ENCODE measurements around the gene NLRP1.
A peak's percentile ranks its signal among the peaks of the same experiment; 100 is the strongest.
"Not testable (repeated sequence)": the region's sequence is repeated elsewhere in the genome, so short reads cannot be mapped to it uniquely, and the experiment has no call there.

The NLRP1 gene

GRCh38 chr17:5582209-5583185 lies 1.8 kb downstream of the NLRP1 start:
- H3K36me3 ChIP-seq: peaks cover 37% of the 10 kb centered on the region
- peak overlapping the region; percentile 79 to 81 for H3K4me3 ChIP-seq (ENCODE audit: low read depth in 1 of 2, low read length in 1 of 2)
- peaks cover 27% of the 10 kb centered on the region for H3K27me3 ChIP-seq
- TF ChIP-seq, protein P1, sequence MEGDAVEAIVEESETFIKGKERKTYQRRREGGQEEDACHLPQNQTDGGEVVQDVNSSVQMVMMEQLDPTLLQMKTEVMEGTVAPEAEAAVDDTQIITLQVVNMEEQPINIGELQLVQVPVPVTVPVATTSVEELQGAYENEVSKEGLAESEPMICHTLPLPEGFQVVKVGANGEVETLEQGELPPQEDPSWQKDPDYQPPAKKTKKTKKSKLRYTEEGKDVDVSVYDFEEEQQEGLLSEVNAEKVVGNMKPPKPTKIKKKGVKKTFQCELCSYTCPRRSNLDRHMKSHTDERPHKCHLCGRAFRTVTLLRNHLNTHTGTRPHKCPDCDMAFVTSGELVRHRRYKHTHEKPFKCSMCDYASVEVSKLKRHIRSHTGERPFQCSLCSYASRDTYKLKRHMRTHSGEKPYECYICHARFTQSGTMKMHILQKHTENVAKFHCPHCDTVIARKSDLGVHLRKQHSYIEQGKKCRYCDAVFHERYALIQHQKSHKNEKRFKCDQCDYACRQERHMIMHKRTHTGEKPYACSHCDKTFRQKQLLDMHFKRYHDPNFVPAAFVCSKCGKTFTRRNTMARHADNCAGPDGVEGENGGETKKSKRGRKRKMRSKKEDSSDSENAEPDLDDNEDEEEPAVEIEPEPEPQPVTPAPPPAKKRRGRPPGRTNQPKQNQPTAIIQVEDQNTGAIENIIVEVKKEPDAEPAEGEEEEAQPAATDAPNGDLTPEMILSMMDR (IDR thresholded peaks at IDR 0.05): no peak
- peaks cover 60 to 66% of the 10 kb centered on the region in 2 experiments for H3K4me1 ChIP-seq (ENCODE audit: control insufficient read depth in 1 of 2, insufficient read depth in 1 of 2, low read depth in 1 of 2, low read length in 1 of 2)
- peak overlapping the region; percentile 92 for H3K27ac ChIP-seq
- no peaks in the 10 kb centered on the region for H3K9me3 ChIP-seq

- Histone ChIP-seq H3K27ac (peak overlapping the region; percentile 66), H3K9me3 (no peaks in the 10 kb centered on the region), H3K27me3 (peaks cover 27% of the 10 kb centered on the region), H3K4me1 (ENCODE audit: control insufficient read depth in 1 of 2, insufficient read depth in 1 of 2, low read depth in 1 of 2, low read length in 1 of 2) (peaks cover 60 to 64% of the 10 kb centered on the region in 2 experiments), H3K4me3 (ENCODE audit: low read depth in 1 of 2, low read length in 1 of 2) (peak overlapping the region in 1 of 2 experiments; percentile 4), H3K36me3 (peaks cover 37% of the 10 kb centered on the region)
- TF ChIP-seq, protein P1 (IDR thresholded peaks at IDR 0.05): no peak
Measured at GRCh38 chr17:5581655-5582054, 2.7 kb downstream of the NLRP1 start.

DNA sequence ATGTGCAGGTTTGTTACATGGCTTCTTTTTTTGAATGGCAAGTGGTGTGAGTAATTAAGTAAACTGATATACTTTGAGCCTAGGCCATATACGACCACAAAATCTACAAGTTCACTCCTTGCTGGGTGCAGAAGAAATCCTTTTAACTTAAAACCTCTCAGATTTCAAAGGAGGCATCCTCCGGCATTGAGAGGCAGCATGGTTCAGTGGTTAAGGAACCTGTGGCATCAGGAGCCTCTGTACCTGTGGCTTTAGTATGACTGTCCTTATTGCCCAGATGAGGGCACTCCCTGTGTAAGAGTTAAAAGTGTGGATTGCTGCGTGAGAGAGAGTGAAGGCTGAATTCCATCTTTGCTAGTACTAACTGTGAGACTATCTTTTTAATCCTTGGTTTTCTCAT lies 3.3 kb downstream of the NLRP1 start:
- Histone ChIP-seq H3K27ac (peak overlapping the region; percentile 66), H3K27me3 (peaks cover 22% of the 10 kb centered on the region), H3K9me3 (no peaks in the 10 kb centered on the region), H3K36me3 (peaks cover 37% of the 10 kb centered on the region), H3K4me3 (ENCODE audit: low read depth in 1 of 2, low read length in 1 of 2) (peak overlapping the region in 1 of 2 experiments; percentile 4), H3K4me1 (ENCODE audit: control insufficient read depth in 1 of 2, insufficient read depth in 1 of 2, low read depth in 1 of 2, low read length in 1 of 2) (peaks cover 58 to 60% of the 10 kb centered on the region in 2 experiments)
- TF ChIP-seq, protein P1 (IDR thresholded peaks at IDR 0.05): no peak

GRCh38 chr17:5580367-5580766 lies 3.9 kb downstream of the NLRP1 start:
- Histone ChIP-seq H3K27me3 (peaks cover 22% of the 10 kb centered on the region), H3K27ac (peak overlapping the region; percentile 66), H3K36me3 (peaks cover 37% of the 10 kb centered on the region), H3K9me3 (no peaks in the 10 kb centered on the region), H3K4me1 (ENCODE audit: control insufficient read depth in 1 of 2, insufficient read depth in 1 of 2, low read depth in 1 of 2, low read length in 1 of 2) (peaks cover 52 to 54% of the 10 kb centered on the region in 2 experiments), H3K4me3 (ENCODE audit: low read depth in 1 of 2, low read length in 1 of 2) (peak overlapping the region; percentile 4 to 8)
- TF ChIP-seq, protein P1 (IDR thresholded peaks at IDR 0.05): no peak

- Histone ChIP-seq H3K27me3 (peaks cover 22% of the 10 kb centered on the region), H3K36me3 (peaks cover 38% of the 10 kb centered on the region), H3K4me1 (ENCODE audit: control insufficient read depth in 1 of 2, insufficient read depth in 1 of 2, low read depth in 1 of 2, low read length in 1 of 2) (peaks cover 41% of the 10 kb centered on the region in 2 experiments)
- not testable (repeated sequence) for H3K4me3 ChIP-seq (ENCODE audit: low read depth in 1 of 2, low read length in 1 of 2); H3K27ac ChIP-seq; H3K9me3 ChIP-seq
Measured at GRCh38 chr17:5578768-5579167, 5.5 kb downstream of the NLRP1 start.

GRCh38 chr17:5573017-5573416 lies 11.3 kb downstream of the NLRP1 start:
- H3K9me3 ChIP-seq; H3K27me3 ChIP-seq; H3K4me3 ChIP-seq (ENCODE audit: low read depth in 1 of 2, low read length in 1 of 2); H3K4me1 ChIP-seq (ENCODE audit: control insufficient read depth in 1 of 2, insufficient read depth in 1 of 2, low read depth in 1 of 2, low read length in 1 of 2); H3K27ac ChIP-seq: not testable (repeated sequence)
- peaks cover 17% of the 10 kb centered on the region for H3K36me3 ChIP-seq
